ENCODE data around the gene HDAC6.

GRCh38 chrX:48752498-48752897 is 49.4 kb upstream of the HDAC6 start:
- TF ChIP-seq CTCF (IDR thresholded peaks at IDR 0.05) (no peak), POLR2AphosphoS5 (IDR thresholded peaks at IDR 0.05) (no peak)
